HepG2 (cell line): ENCODE data around the gene SRSF7.

ENCODE experiments used
- BHLHE40 ChIP-seq: IDR thresholded peaks from 2 replicates; pipeline ENCODE4 v1.6.1; 2011; ENCODE audit warnings: low read length, improper control_type of control experiment
- CBX5 ChIP-seq: sonication (generic); formaldehyde crosslinking; IDR thresholded peaks from 2 replicates; pipeline ENCODE4 v1.4.0; 2020; ENCODE audit warnings: missing genetic modification reagents, borderline replicate concordance
- CHD4 ChIP-seq: fragments of 200-600 bp; sonication (generic); IDR thresholded peaks from 2 replicates; pipeline ENCODE4 v1.7.0; 2017; ENCODE audit warnings: mild to moderate bottlenecking, low read length, borderline replicate concordance
- KLF15 ChIP-seq: sonication (generic); formaldehyde crosslinking; IDR thresholded peaks from 2 replicates; pipeline ENCODE4 v1.8.1; 2023; ENCODE audit warnings: borderline replicate concordance, mild to moderate bottlenecking, inconsistent platforms, missing genetic modification reagents, mixed read lengths
- MED13 ChIP-seq: sonication (generic); formaldehyde crosslinking; IDR thresholded peaks from 2 replicates; pipeline ENCODE4 v1.5.0; 2020; ENCODE audit warnings: missing genetic modification reagents
- POLR2AphosphoS5 ChIP-seq: IDR thresholded peaks from 2 replicates; pipeline ENCODE4 v1.6.1; 2012; ENCODE audit warnings: low read depth, low read length
- TARDBP ChIP-seq: sonication (generic); formaldehyde crosslinking; IDR thresholded peaks from 2 replicates; pipeline ENCODE4 v1.8.0; 2022; ENCODE audit warnings: mild to moderate bottlenecking, missing genetic modification reagents
- YY1 ChIP-seq: IDR thresholded peaks from 2 replicates; pipeline ENCODE4 v1.6.1; 2011; ENCODE audit warnings: low read length, low read depth, moderate library complexity, mild to moderate bottlenecking; ENCODE audit not compliant: insufficient read depth, insufficient replicate concordance
- ZNF670 ChIP-seq: sonication (generic); formaldehyde crosslinking; IDR thresholded peaks from 2 replicates; pipeline ENCODE4 v1.8.0; 2022; ENCODE audit warnings: mild to moderate bottlenecking, missing genetic modification reagents, borderline replicate concordance
- TF ChIP-seq, protein P1 (sequence below): sonication (generic); formaldehyde crosslinking; IDR thresholded peaks from 2 replicates; pipeline ENCODE4 v1.4.0; 2020; ENCODE audit warnings: missing genetic modification reagents

DNA sequence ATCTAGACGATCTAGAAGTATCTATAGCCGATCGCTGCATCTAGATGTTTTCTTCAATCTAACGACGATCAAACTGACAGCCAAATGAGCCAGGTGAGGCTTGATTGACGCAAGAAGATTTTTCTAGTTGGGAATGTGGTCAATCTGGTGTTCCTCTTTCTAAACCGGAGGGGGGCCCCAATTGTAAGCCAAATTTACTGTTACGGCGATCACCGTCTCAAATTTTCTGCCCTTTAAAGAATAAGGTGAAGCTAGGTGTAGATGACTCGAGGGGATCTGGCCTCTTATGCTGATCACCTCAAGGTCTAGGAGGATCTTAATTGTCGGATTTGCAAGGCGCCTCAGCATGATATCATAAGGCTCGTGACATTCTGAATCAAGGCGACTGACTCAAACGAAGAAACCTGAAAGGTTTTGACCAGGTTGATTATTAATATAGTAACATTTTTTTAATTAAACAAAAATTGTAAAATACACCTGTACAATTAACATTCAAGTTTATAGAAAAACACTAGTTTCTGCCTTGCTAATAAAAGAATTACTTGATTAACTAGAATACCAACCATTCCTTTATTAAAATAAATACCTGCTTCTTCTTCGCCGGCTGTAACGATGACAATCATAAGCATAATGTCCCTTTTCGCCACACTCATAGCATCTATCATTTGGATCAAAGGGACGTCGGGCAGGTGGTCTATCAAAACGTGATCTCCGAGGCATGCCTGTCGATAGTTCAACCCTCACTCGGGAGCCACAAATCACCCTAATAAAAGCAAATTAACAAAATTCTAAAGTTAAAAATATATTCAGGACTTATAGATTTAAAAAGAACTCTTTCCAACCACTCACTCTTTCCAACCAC lies 2.0 kb downstream of the SRSF7 start:
- TF ChIP-seq BHLHE40 (no peak), TARDBP (no peak), ZNF670 (CRISPR knock-in tag) (no peak), POLR2AphosphoS5 (no peak; the same call in 1 of the 2 replicates), CBX5 (CRISPR knock-in tag) (no peak), MED13 (CRISPR knock-in tag) (no peak), CHD4 (no peak), KLF15 (CRISPR knock-in tag) (no peak), YY1 (no peak)
- TF ChIP-seq, protein P1, sequence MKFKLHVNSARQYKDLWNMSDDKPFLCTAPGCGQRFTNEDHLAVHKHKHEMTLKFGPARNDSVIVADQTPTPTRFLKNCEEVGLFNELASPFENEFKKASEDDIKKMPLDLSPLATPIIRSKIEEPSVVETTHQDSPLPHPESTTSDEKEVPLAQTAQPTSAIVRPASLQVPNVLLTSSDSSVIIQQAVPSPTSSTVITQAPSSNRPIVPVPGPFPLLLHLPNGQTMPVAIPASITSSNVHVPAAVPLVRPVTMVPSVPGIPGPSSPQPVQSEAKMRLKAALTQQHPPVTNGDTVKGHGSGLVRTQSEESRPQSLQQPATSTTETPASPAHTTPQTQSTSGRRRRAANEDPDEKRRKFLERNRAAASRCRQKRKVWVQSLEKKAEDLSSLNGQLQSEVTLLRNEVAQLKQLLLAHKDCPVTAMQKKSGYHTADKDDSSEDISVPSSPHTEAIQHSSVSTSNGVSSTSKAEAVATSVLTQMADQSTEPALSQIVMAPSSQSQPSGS: no peak
